Tibial nerve (tissue), 4 donors: Measurements from ENCODE around the gene CCNG1. TPM values are rescaled to one million over a fixed set of nuclear protein-coding genes. Genes with fewer than 3 reads are reported as not detected.
"Not testable (repeated sequence)": the region's sequence is repeated elsewhere in the genome, so short reads cannot be mapped to it uniquely, and the experiment has no call there.

ENCODE experiments used
- DNase-seq, 2 donors: peaks; one replicate each; pipeline ENCODE4 v3.0.0-alpha.2; 2019; ENCODE audit warnings: low spot score in 2 of 2
- H3K27ac ChIP-seq, 4 donors: fragments of 200-600 bp; sonication (generic) in 3 of 4; one replicate each; pipeline ENCODE4 v1.5.1; 2017 to 2019; ENCODE audit warnings: mild to moderate bottlenecking in 1 of 4
- H3K27me3 ChIP-seq, 2 donors: fragments of 200-600 bp; sonication (generic) in 1 of 2; one replicate each; pipeline versions ENCODE4 v1.5.1 to v1.6.0; 2017 to 2019
- H3K36me3 ChIP-seq, 3 donors: fragments of 200-600 bp; sonication (generic); one replicate each; pipeline ENCODE4 v1.5.1; 2018 to 2019
- H3K4me1 ChIP-seq, 4 donors: fragments of 200-600 bp; sonication (generic) in 3 of 4; one replicate each; pipeline ENCODE4 v1.5.1; 2017 to 2019
- H3K4me3 ChIP-seq, 4 donors: fragments of 200-600 bp; sonication (generic) in 3 of 4; one replicate each; pipeline ENCODE4 v1.5.1; 2017 to 2019; ENCODE audit warnings: mild to moderate bottlenecking in 1 of 4, moderate library complexity in 1 of 4
- H3K9me3 ChIP-seq, 4 donors: fragments of 200-600 bp; sonication (generic) in 3 of 4; one replicate each; pipeline ENCODE4 v1.5.1; 2017 to 2019
- CTCF ChIP-seq, 5 experiments: fragments of 200-600 bp in 3 of 5; fragments of 450-650 bp in 2 of 5; sonication (generic) in 3 of 5; IDR thresholded peaks; one replicate each; pipeline ENCODE4 v1.5.1; 2016 to 2019; ENCODE audit warnings: antibody characterized with exemption in 5 of 5, mild to moderate bottlenecking in 3 of 5, moderate library complexity in 2 of 5
- EP300 ChIP-seq, 2 donors: sonication (generic); formaldehyde crosslinking; IDR thresholded peaks; one replicate each; pipeline ENCODE4 v1.6.1; 2017; ENCODE audit warnings: antibody characterized with exemption in 2 of 2, mild to moderate bottlenecking in 1 of 2
- POLR2A ChIP-seq, 2 donors: fragments of 450-650 bp; IDR thresholded peaks; one replicate each; pipeline ENCODE4 v1.6.1; 2017; ENCODE audit warnings: antibody characterized with exemption in 2 of 2, mild to moderate bottlenecking in 2 of 2, moderate library complexity in 2 of 2
- WGBS, 2 donors: methylation state at CpG; one replicate each; pipeline ENCODE4 v1.1.5; 2018; 5-methylcytosine and 5-hydroxymethylcytosine counted together
- total RNA-seq, 4 donors: library from RNA; depleted of rRNA; stranded (reverse); fragments of >200 nt; gene quantifications; one replicate each; pipeline ENCODE4 v1.1.0, GENCODE V29; 2016

Gene CCNG1
- total RNA-seq, result 100 to 1,000 TPM; 103 to 146 (median 113) TPM

DNA sequence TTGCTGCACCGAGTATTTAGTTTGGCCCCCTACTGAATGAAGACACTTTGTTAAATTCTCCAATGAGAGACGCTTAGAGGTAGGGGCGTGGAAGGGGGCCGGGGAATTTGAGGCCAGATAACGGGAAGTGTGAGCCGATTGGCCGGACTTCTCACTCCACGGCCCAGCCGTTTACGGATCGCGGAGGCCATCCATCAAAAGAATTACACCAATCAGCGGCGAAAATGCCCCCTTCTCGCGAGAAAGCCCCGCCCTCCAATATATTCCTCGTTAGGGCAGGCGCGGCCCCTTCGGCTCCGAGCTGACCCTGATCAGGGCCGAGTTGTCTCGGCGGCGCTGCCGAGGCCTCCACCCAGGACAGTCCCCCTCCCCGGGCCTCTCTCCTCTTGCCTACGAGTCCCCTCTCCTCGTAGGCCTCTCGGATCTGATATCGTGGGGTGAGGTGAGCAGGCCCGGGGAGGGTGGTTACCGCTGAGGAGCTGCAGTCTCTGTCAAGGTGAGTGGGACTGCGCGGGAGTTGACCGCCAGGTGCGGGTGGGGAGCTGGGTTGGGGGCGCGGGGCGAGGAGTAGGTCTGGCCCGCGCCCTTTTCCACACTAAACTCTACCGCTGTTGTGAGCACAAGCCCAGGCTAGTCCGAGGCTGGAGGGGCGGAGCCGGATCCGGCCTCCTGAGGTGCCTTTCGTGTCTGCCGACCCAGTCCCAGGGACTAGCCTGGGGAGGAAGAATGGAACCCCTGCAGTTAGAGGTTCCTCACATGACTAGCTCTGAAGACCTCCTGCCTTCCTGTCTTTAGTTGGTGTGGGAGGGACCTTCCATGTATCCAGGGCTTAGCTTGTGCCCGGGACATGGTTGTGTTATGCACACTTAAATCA is at the start of gene CCNG1:
TSS of gene CCNG1 (plus strand) at position 287 of the 874 bp plus-strand sequence. CDS start 1,662 bp downstream, outside the sequence.
- H3K27ac ChIP-seq, result peak within 1 kb of the TSS; percentile 88 to 94 (median 94)
- H3K4me1 ChIP-seq, result peaks cover 0 to 44% (median 24%) of the 10 kb centered on the region in 4 donors
- WGBS, 2 donors, result 0 to 1% methylated on average over 28 to 49 of the region's 51 CpGs
- peaks cover 0 to 16% (median 5%) of the 10 kb centered on the region in 3 donors for H3K36me3 ChIP-seq
- H3K9me3 ChIP-seq, result no peaks in the 10 kb centered on the region
- TF ChIP-seq POLR2A (IDR thresholded peaks at IDR 0.05), result peak; percentile 48 to 75
- TF ChIP-seq EP300 (IDR thresholded peaks at IDR 0.05), result peak; percentile 70 to 86
- TF ChIP-seq CTCF (IDR thresholded peaks at IDR 0.05), result no peak
- peak; percentile 91 to 94 for DNase-seq
- H3K27me3 ChIP-seq, result no peaks in the 10 kb centered on the region
- peak within 1 kb of the TSS; percentile 74 to 98 (median 96) for H3K4me3 ChIP-seq

- TF ChIP-seq POLR2A (IDR thresholded peaks at IDR 0.05), result no peak
- no peak for TF ChIP-seq EP300 (IDR thresholded peaks at IDR 0.05)
- TF ChIP-seq CTCF (IDR thresholded peaks at IDR 0.05), result no peak
- WGBS, 2 donors, result 89 to 98% methylated on average over 2 of the region's 2 CpGs
- no peak for DNase-seq
- Histone ChIP-seq H3K27me3 (no peaks in the 10 kb centered on the region), H3K4me3 (no peak overlapping the region), H3K27ac (no peak overlapping the region), H3K9me3 (peaks cover 0 to 7% (median 0%) of the 10 kb centered on the region in 4 donors), H3K36me3 (no peaks in the 10 kb centered on the region), H3K4me1 (no peaks in the 10 kb centered on the region)
These were observed 41.6 kb upstream of the CCNG1 start for GRCh38 chr5:163395792-163396191.

DNA sequence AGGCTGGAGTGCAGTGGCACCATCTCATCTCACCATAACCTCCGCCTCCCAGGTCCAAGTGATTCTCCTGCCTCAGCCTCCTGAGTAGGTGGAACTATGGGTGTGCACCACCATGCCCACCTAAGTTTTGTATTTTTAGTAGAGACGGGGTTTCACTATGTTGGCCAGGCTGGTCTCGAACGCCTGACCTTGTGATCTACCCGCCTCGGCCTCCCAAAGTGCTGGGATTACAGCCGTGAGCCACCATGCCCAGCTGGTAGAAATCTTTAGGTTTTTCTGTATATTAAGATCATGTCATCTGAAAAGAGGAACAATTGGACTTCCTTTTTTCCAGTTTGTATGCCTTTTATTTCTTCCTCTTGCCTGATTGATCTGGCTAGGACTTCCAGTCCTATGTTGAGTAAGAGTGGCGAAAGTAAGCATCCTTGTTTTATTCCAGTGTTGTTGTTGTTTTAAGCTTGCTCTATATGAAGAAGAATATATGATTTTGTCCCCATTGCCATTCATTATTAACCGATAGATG is 40.5 kb upstream of the CCNG1 start:
- not testable (repeated sequence) for H3K36me3 ChIP-seq, H3K4me1 ChIP-seq, H3K9me3 ChIP-seq, H3K27ac ChIP-seq, DNase-seq, H3K27me3 ChIP-seq, H3K4me3 ChIP-seq
- 76 to 81% methylated on average over 9 of the region's 9 CpGs for WGBS, 2 donors

- Histone ChIP-seq H3K27ac (no peak overlapping the region), H3K36me3 (no peaks in the 10 kb centered on the region), H3K27me3 (no peaks in the 10 kb centered on the region), H3K9me3 (peaks cover 0 to 6% (median 0%) of the 10 kb centered on the region in 4 donors), H3K4me1 (no peaks in the 10 kb centered on the region), H3K4me3 (no peak overlapping the region)
- TF ChIP-seq CTCF (IDR thresholded peaks at IDR 0.05), result no peak
- TF ChIP-seq EP300 (IDR thresholded peaks at IDR 0.05), result no peak
- no peak for TF ChIP-seq POLR2A (IDR thresholded peaks at IDR 0.05)
- no peak for DNase-seq
These were observed 40.0 kb upstream of the CCNG1 start for GRCh38 chr5:163397354-163397753.

- H3K27ac ChIP-seq, result no peak overlapping the region
- DNase-seq, result no peak
- WGBS, 2 donors, result 62 to 69% methylated on average over 4 of the region's 4 CpGs
- TF ChIP-seq CTCF (IDR thresholded peaks at IDR 0.05) (no peak), EP300 (IDR thresholded peaks at IDR 0.05) (no peak), POLR2A (IDR thresholded peaks at IDR 0.05) (no peak)
- H3K4me1 ChIP-seq, result no peaks in the 10 kb centered on the region
- no peaks in the 10 kb centered on the region for H3K27me3 ChIP-seq
- no peaks in the 10 kb centered on the region for H3K9me3 ChIP-seq
- no peak overlapping the region for H3K4me3 ChIP-seq
- H3K36me3 ChIP-seq, result no peaks in the 10 kb centered on the region
These were observed 37.5 kb upstream of the CCNG1 start for GRCh38 chr5:163399923-163400322.
